SK-N-MC (cell line): Measurements from ENCODE around the gene SLC6A7.

Experiments used
- DNase-seq: peaks from one replicate; pipeline ENCODE4 v3.0.0-alpha.2; 2011; ENCODE audit warnings: low read depth, low spot score
- H3K27ac ChIP-seq: fragments of 200-600 bp; sonication (generic); 2 replicates; pipeline ENCODE4 v1.5.1; 2016; ENCODE audit warnings: mixed run types
- H3K36me3 ChIP-seq: fragments of 200-600 bp; sonication (generic); 2 replicates; pipeline ENCODE4 v1.6.1; 2017; ENCODE audit warnings: antibody characterized with exemption, low read length, mixed read lengths; ENCODE audit not compliant: insufficient read depth
- H3K4me3 ChIP-seq: fragments of 200-600 bp; sonication (generic); 2 replicates; pipeline ENCODE4 v1.5.1; 2016
- H3K9ac ChIP-seq: fragments of 200-600 bp; sonication (generic); 2 replicates; pipeline ENCODE4 v1.8.0; 2017; ENCODE audit warnings: mixed run types, mixed read lengths; ENCODE audit not compliant: insufficient read length
- H3K9me3 ChIP-seq: fragments of 200-600 bp; sonication (generic); 2 replicates; pipeline ENCODE4 v1.6.1; 2017; ENCODE audit warnings: low read depth, mild to moderate bottlenecking, antibody characterized with exemption, low read length, moderate library complexity, mixed read lengths
- EZH2 ChIP-seq: fragments of 200-600 bp; sonication (generic); IDR thresholded peaks from one replicate; pipeline ENCODE4 v1.6.1; 2017; ENCODE audit warnings: antibody characterized with exemption
- FOXP2 ChIP-seq: optimal IDR thresholded peaks from 2 replicates; pipeline ENCODE3; 2011; ENCODE audit warnings: mild to moderate bottlenecking, moderate library complexity; ENCODE audit not compliant: insufficient read depth; ENCODE audit errors: extremely low read length, control extremely low read depth
- POLR2AphosphoS5 ChIP-seq: IDR thresholded peaks from 2 replicates; pipeline ENCODE4 v1.6.1; 2012; ENCODE audit warnings: mild to moderate bottlenecking, low read depth, low read length, borderline replicate concordance

Gene SLC6A7

DNA sequence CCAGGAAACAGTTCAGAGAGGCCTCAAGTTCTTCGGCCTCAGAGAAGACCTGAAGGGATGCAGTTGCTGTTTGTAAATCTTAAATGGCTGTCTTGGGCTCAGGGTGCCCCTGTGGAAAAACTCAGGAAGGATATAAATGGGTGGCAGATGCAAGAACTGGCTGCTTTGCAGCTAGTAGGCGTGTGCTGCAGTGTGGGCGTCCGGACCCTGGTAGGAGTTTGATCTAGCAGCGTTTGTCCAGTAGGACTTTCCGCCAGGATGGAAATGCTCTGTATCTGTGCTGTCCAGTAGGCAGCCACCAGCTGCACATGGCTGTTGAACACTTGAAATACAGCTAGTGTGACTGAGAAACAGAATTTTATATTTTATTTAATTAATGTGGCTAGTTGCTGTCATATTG, 15.6 kb upstream of the SLC6A7 start:
- Histone ChIP-seq H3K27ac (no peak overlapping the region), H3K4me3 (no peak overlapping the region), H3K9me3 (no peaks in the 10 kb centered on the region), H3K36me3 (no peaks in the 10 kb centered on the region), H3K9ac (no peak overlapping the region)
- DNase-seq = no peak
- TF ChIP-seq FOXP2 (no peak), EZH2 (no peak), POLR2AphosphoS5 (no peak)

DNA sequence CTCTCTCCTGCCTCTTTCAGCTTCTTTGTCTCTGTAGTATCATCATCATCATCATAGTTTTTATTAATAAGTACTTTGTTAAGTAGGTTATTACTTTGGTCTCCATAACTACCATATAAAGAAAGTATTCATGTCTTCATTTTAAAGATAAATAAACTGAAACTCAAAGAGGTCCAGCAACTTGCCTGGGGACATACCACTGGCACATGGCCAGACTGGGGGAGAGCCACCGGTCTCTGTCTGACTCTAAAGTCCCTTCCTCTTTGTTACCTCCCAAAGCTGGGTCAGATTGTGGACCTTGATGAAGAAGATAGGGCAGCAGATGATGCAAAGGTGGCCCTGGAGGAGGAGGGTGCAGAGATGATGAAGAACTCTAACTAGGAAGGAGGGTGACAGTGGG, 14.8 kb upstream of the SLC6A7 start:
- H3K9me3 ChIP-seq = no peaks in the 10 kb centered on the region
- DNase-seq = no peak
- H3K27ac ChIP-seq = no peak overlapping the region
- TF ChIP-seq POLR2AphosphoS5 (no peak), FOXP2 (no peak), EZH2 (no peak)
- H3K4me3 ChIP-seq = no peak overlapping the region
- H3K36me3 ChIP-seq = no peaks in the 10 kb centered on the region
- H3K9ac ChIP-seq = no peak overlapping the region

DNA sequence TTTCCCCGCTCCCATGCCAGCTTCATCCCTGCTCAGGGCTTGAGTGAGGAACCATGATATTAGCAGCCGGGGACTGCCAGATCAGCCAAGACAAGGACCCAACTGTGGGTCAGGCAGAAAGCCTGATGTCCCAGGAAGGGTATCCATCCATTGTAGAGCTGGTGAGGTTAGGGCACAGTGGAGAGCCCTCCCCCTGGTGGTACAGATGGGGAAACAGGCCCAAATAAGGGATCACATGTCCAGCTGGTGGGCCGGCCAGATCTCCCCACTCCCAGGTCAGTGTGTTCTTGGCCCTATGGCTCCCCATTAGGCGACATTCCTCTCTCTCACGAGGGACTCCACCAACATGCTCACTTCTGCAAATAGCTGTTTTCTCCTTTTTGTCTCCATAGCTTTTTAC, 14.3 kb upstream of the SLC6A7 start:
- no peak for DNase-seq

DNA sequence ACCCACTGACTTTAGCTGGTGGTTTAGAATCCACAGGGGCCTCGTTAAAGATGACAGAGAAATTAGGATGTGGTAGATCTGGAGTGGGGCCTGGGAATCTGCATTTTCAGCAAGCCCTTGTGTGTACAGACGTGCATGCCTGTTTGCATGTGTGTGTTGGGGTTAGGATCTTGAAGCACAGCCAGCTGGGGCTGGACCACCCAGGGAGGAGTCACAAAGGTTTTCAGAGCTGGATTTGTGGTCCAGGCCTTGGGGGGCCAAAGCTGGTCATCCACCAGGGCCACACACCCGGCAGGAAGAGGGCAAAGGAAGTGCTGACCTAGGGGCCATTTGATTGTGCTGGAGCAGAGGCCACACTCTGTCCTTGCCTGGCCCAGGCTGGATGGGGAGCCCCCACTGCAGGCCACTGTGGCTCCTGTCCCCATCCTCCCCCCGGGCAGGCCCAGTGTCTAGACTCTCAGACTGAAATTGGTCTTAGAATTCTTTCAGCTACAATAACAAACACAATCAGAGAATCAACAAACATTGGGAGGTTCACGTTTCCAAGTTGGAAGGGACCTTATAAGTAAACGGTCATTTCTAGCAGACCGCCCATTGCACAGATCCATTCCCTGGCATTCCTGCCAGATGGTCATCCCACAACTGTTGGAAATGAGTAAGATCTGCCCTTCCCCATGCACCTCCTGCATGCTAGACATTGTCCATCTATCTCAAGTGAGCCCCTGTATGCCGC, 13.0 kb upstream of the SLC6A7 start:
- no peak for DNase-seq
- H3K4me3 ChIP-seq = no peak overlapping the region
- no peak overlapping the region for H3K9ac ChIP-seq
- TF ChIP-seq POLR2AphosphoS5 = no peak
- TF ChIP-seq FOXP2 = no peak
- TF ChIP-seq EZH2 = no peak
- no peaks in the 10 kb centered on the region for H3K9me3 ChIP-seq
- no peaks in the 10 kb centered on the region for H3K36me3 ChIP-seq
- H3K27ac ChIP-seq = no peak overlapping the region

More for the DNA sequence above, 14.3 kb upstream of the SLC6A7 start:
- Histone ChIP-seq H3K36me3 (no peaks in the 10 kb centered on the region), H3K9me3 (no peaks in the 10 kb centered on the region), H3K27ac (no peak overlapping the region), H3K9ac (no peak overlapping the region), H3K4me3 (no peak overlapping the region)
- TF ChIP-seq POLR2AphosphoS5 (no peak), EZH2 (no peak), FOXP2 (no peak)

DNA sequence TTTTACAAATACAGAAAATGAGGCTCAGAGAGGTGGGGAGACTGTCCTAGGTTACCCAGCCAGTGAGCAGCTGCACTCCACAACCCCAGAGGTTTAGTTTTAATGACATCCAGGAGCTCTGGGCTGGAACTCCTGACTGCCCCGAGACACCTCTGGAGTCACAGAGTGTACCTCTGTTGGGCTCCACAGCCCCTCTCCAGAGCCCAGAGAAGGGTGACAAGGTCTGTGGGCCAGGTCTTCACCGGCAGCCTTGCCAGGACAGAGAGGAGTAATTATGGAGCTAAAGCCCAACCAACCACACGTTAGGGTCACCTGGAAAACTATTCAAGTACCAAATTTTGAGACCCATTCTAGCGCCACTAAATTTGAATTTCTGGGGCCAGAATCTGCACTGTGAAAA, 12.1 kb upstream of the SLC6A7 start:
- Histone ChIP-seq H3K4me3 (no peak overlapping the region), H3K27ac (no peak overlapping the region), H3K9me3 (no peaks in the 10 kb centered on the region), H3K36me3 (no peaks in the 10 kb centered on the region), H3K9ac (no peak overlapping the region)
- no peak for TF ChIP-seq FOXP2
- TF ChIP-seq EZH2 = no peak
- TF ChIP-seq POLR2AphosphoS5 = no peak
- DNase-seq = no peak

DNA sequence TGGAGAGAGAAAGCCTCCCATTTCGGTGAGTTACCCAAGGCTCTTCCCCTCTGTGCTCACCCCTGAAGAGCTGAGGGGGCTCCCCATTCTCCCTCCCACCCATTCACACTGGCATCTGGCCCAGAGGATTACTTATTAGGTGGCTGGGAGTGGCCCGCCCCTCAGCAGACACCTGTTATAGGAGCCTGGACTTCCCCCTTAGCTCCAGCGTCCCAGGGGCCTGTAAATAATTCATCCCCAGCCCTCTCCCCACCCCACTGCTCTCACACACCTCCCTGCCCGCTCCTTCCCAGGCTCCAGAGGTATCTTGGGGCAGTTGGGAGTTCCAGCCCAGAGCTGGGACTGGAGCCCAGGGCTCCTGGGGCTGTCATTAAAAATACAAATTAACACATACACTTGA, 11.6 kb upstream of the SLC6A7 start:
- no peak for DNase-seq
- H3K9ac ChIP-seq = no peak overlapping the region
- H3K4me3 ChIP-seq = no peak overlapping the region
- no peaks in the 10 kb centered on the region for H3K9me3 ChIP-seq
- H3K36me3 ChIP-seq = no peaks in the 10 kb centered on the region
- TF ChIP-seq EZH2 (no peak), POLR2AphosphoS5 (no peak), FOXP2 (no peak)
- H3K27ac ChIP-seq = no peak overlapping the region

DNA sequence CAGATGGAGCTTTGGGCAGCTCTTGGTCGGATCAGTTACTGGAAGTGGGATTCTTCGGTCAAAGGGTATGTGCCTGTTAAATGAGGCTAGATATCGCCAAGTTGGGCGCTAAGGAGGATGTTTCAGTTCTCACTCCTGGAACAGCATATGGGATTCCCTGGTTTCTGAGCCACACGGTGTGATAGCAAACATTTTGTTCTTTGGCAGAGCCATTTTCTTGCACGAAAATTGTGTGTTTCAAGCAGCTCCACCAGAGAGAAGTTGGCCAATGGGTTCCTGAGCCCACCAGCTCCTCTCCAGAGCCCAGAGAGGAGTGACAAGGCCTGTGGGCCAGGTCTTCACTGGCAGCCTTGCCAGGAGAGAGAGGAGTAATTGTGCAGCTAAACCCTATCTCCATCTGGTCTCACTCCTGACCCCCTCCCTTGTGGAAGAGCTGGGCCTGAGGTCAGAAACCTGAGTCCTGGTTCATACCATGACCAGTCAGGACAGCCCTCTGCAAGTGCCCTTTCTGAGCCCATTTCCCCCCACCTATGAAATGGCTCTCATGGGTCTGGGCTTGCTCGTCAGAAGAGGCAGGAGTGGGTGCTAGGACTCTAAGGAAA, 10.7 kb upstream of the SLC6A7 start:
- no peak for DNase-seq
- Histone ChIP-seq H3K9ac (no peak overlapping the region), H3K36me3 (no peaks in the 10 kb centered on the region), H3K27ac (no peak overlapping the region), H3K9me3 (no peaks in the 10 kb centered on the region), H3K4me3 (no peak overlapping the region)
- no peak for TF ChIP-seq POLR2AphosphoS5
- no peak for TF ChIP-seq FOXP2
- no peak for TF ChIP-seq EZH2

DNA sequence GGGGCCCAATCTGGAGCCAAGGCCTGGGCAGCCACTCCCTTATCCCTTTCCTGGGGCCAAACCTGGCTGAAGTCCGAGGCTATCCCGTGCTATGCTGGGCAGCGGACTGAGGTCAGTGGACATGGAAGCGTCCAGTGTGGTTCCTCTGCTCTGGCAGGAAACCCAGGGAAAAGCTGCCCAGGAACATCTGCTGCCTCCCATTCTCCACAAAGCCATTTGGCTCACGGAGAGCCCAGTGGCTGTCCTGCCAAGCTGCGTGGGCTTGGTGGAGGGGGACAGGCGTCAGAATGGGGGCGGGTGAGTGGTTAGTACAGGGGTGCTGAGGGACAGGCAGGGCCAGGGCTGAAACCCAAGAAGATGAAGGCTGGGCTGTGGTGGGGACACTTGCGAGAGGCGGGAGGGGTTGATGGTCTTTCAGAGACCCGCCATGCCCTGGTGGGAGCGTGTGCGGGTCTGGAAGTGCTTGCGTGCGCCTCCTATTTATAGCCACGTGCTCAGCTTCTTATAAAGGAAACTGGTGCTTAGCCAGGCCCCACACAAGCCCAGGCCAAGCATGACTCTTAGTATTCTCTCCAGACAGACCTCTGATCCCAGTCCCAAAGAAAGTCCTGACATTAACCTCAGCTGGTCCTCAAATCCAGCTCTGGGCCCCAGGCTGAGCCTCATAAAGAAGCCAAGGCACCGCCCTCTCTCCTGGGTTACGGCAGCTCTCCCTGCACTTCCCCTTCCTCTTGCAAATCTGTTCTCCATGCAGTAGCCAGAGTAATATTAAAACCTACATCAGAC, 9.4 kb upstream of the SLC6A7 start:
- no peak for DNase-seq
- no peak overlapping the region for H3K27ac ChIP-seq
- no peak overlapping the region for H3K9ac ChIP-seq
- no peaks in the 10 kb centered on the region for H3K9me3 ChIP-seq
- H3K4me3 ChIP-seq = no peak overlapping the region
- no peak for TF ChIP-seq POLR2AphosphoS5
- TF ChIP-seq FOXP2 = no peak
- TF ChIP-seq EZH2 = no peak
- H3K36me3 ChIP-seq = no peaks in the 10 kb centered on the region

DNA sequence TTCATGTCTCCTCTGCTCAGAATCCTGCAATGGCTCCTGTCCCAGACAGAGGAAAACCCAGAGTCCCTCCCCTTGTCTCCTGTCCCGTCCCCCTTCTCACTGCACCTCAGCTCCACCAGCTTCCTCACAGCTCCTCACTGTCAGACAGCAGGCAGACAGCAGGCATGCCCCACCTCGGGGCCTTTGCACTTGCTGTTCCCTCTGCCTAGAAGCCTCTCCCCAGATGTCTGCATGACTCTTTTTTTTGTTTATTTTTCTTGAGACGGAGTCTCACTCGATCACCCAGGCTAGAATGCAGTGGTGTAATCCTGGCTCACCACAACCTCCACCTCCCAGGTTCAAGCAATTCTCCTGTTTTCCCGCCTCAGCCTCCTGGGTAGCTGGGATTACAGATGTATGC, 8.8 kb upstream of the SLC6A7 start:
- H3K9ac ChIP-seq = no peak overlapping the region
- H3K9me3 ChIP-seq = no peaks in the 10 kb centered on the region
- no peak for DNase-seq
- H3K4me3 ChIP-seq = no peak overlapping the region
- no peaks in the 10 kb centered on the region for H3K36me3 ChIP-seq
- H3K27ac ChIP-seq = no peak overlapping the region
- TF ChIP-seq EZH2 = no peak
- TF ChIP-seq FOXP2 = no peak
- no peak for TF ChIP-seq POLR2AphosphoS5
